ENCODE measurements around the gene HS6ST3. TPM values are rescaled to one million over a fixed set of nuclear protein-coding genes. Genes with fewer than 3 reads are reported as not detected.

Gene HS6ST3
- total and polyA plus RNA-seq, 2 of the 13 experiments (the other 11 are each of a cell fraction or from before 2014, with no cell fraction given) = not detected

GRCh38 chr13:96417939-96418685 is 328.2 kb downstream of the HS6ST3 start:
- Histone ChIP-seq H3K9me3 (ENCODE audit: low read length) (no peaks in the 10 kb centered on the region), H3K27me3 (ENCODE audit: control insufficient read depth in 1 of 2, insufficient read depth in 2 of 2, low read length in 2 of 2) (no peaks in the 10 kb centered on the region), H3K36me3 (replicated peaks in 1 of 2; ENCODE audit: control insufficient read depth in 1 of 2, insufficient read depth in 2 of 2, low read length in 2 of 2) (no peaks in the 10 kb centered on the region), H3K4me1 (ENCODE audit: insufficient read depth, low read length) (no peaks in the 10 kb centered on the region), H3K27ac (ENCODE audit: extremely low read length, insufficient read depth, low read length) (no peak overlapping the region), H3K79me2 (ENCODE audit: insufficient read depth, low read length) (no peaks in the 10 kb centered on the region), H3K4me2 (ENCODE audit: low read depth, low read length) (no peak overlapping the region), H3K9ac (ENCODE audit: insufficient read depth, low read depth, low read length) (no peak overlapping the region), H2AFZ (ENCODE audit: low read length) (no peak overlapping the region), H3K4me3 (replicated peaks in 1 of 3; ENCODE audit: insufficient read depth in 1 of 3, low read depth in 2 of 3, low read length in 3 of 3) (no peak overlapping the region), H4K20me1 (ENCODE audit: insufficient read depth, low read length) (no peaks in the 10 kb centered on the region)
- no peak for TF ChIP-seq KLF16 (CRISPR knock-in tag; IDR thresholded peaks at IDR 0.05)
- TF ChIP-seq HMG20A (CRISPR knock-in tag; IDR thresholded peaks at IDR 0.05; ENCODE audit: borderline replicate concordance) = no peak
- TF ChIP-seq ZBTB20 (CRISPR knock-in tag; IDR thresholded peaks at IDR 0.05; ENCODE audit: borderline replicate concordance, low read depth) = no peak
- TF ChIP-seq RNF219 (CRISPR knock-in tag; IDR thresholded peaks at IDR 0.05) = no peak
- no peak for TF ChIP-seq SRSF1 (optimal IDR thresholded peaks at IDR 0.05; ENCODE audit: low read depth, low read length)
- no peak for TF ChIP-seq RBM39 (IDR thresholded peaks at IDR 0.05; ENCODE audit: low read depth, low read length, poor library complexity, severe bottlenecking)
- TF ChIP-seq ZNF780A (CRISPR knock-in tag; IDR thresholded peaks at IDR 0.05) = no peak
- TF ChIP-seq ATM (IDR thresholded peaks at IDR 0.05; ENCODE audit: borderline replicate concordance) = no peak
- no peak for FAIRE-seq
- whole genome bisulfite sequencing (ENCODE audit: low lambda C conversion rate) = 13% methylated on average over 6 of the region's 6 CpGs
- no peak for DNase-seq (ENCODE audit: low spot score)
- no TSS peak for BruUV-seq (replicated peaks)
- ATAC-seq = no peak
- in situ Hi-C loops (cut with HindIII; ENCODE audit: extremely low pct_ligation_motif_present, low pct_unique_long_range_greater_than_20kb) (no loop called here), intact Hi-C loops (cut with micrococcal nuclease; ENCODE audit: unreplicated experiment) (no loop called here)
- CTCF ChIA-PET (ENCODE audit: low intra/inter-chr PET ratio, low total read pairs) = no interaction called here
- POLR2A ChIA-PET = no interaction called here
